ENCODE measurements around the gene DOLPP1. TPM values are rescaled to one million over a fixed set of nuclear protein-coding genes. Genes with fewer than 3 reads are reported as not detected.

The DOLPP1 gene
- polyA plus RNA-seq, 1 of the 3 experiments (the other 2 are of a cell fraction): 19.9 TPM

GRCh38 chr9:129102095-129102525, 21.2 kb downstream of the DOLPP1 start (continued):
- TF ChIP-seq, protein P1, sequence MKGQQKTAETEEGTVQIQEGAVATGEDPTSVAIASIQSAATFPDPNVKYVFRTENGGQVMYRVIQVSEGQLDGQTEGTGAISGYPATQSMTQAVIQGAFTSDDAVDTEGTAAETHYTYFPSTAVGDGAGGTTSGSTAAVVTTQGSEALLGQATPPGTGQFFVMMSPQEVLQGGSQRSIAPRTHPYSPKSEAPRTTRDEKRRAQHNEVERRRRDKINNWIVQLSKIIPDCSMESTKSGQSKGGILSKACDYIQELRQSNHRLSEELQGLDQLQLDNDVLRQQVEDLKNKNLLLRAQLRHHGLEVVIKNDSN (IDR thresholded peaks at IDR 0.05; ENCODE audit: borderline replicate concordance, low read depth): no peak

- no peaks in the 10 kb centered on the region for H3K9me3 ChIP-seq
- H3K4me2 ChIP-seq: no peak overlapping the region
- H3K4me3 ChIP-seq (ENCODE audit: low read depth in 2 of 2, low read length in 1 of 2): no peak overlapping the region
- peaks cover 0 to 23% of the 10 kb centered on the region in 2 experiments for H3K36me3 ChIP-seq (replicated peaks in 1 of 2; ENCODE audit: control insufficient read depth in 1 of 2, insufficient read depth in 2 of 2, low read length in 1 of 2)
- no peaks in the 10 kb centered on the region for H4K20me1 ChIP-seq (ENCODE audit: insufficient read depth)
- no peaks in the 10 kb centered on the region for H3K27me3 ChIP-seq (ENCODE audit: insufficient read depth)
- CTCF ChIA-PET: interaction anchor here (0.6 to 1.6 kb wide), 4 partner anchors 11 to 29 kb away, joined by 3 to 5 read pairs (median 4); no protein-coding TSS in a partner anchor
- POLR2A ChIA-PET: no interaction called here
- DNase-seq: peak; percentile 72
- H3K4me1 ChIP-seq (ENCODE audit: control insufficient read depth in 1 of 2, insufficient read depth in 2 of 2, low read depth in 1 of 2, low read length in 1 of 2): no peaks in the 10 kb centered on the region
- no peaks in the 10 kb centered on the region for H3K9me2 ChIP-seq
- 76% methylated on average over 6 of the region's 14 CpGs for WGBS (ENCODE audit: low lambda C conversion rate)
- no peak for TF ChIP-seq EZH2phosphoT487 (IDR thresholded peaks at IDR 0.05; ENCODE audit: borderline replicate concordance, low read depth)
- peak; percentile 52 for TF ChIP-seq CTCF (IDR thresholded peaks at IDR 0.05)
- TF ChIP-seq EP300 (IDR thresholded peaks at IDR 0.05; ENCODE audit: borderline replicate concordance in 1 of 2, low read depth in 1 of 2, low read length in 1 of 2): no peak
- TF ChIP-seq ELF1 (IDR thresholded peaks at IDR 0.05): no peak
- no peak for TF ChIP-seq MXI1 (IDR thresholded peaks at IDR 0.05; ENCODE audit: low read depth, low read length)
- no peak for TF ChIP-seq POLR2AphosphoS5 (IDR thresholded peaks at IDR 0.05; ENCODE audit: low read depth, low read length)
- no peak for TF ChIP-seq MEF2A (IDR thresholded peaks at IDR 0.05; ENCODE audit: borderline replicate concordance, low read depth)
- TF ChIP-seq, protein P2, sequence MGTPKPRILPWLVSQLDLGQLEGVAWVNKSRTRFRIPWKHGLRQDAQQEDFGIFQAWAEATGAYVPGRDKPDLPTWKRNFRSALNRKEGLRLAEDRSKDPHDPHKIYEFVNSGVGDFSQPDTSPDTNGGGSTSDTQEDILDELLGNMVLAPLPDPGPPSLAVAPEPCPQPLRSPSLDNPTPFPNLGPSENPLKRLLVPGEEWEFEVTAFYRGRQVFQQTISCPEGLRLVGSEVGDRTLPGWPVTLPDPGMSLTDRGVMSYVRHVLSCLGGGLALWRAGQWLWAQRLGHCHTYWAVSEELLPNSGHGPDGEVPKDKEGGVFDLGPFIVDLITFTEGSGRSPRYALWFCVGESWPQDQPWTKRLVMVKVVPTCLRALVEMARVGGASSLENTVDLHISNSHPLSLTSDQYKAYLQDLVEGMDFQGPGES (IDR thresholded peaks at IDR 0.05; ENCODE audit: low read depth, low read length): no peak
- H3K79me2 ChIP-seq (ENCODE audit: insufficient read depth): no peaks in the 10 kb centered on the region
- H3F3A ChIP-seq (replicated peaks; ENCODE audit: insufficient read depth): no peaks in the 10 kb centered on the region
- no peak overlapping the region for H2AFZ ChIP-seq (ENCODE audit: low read depth)
- no peak overlapping the region for H3K27ac ChIP-seq (ENCODE audit: low read depth in 2 of 2, low read length in 1 of 2)
- H3K9ac ChIP-seq: no peak overlapping the region
These were observed 22.1 kb downstream of the DOLPP1 start for GRCh38 chr9:129102791-129103594.

DNA sequence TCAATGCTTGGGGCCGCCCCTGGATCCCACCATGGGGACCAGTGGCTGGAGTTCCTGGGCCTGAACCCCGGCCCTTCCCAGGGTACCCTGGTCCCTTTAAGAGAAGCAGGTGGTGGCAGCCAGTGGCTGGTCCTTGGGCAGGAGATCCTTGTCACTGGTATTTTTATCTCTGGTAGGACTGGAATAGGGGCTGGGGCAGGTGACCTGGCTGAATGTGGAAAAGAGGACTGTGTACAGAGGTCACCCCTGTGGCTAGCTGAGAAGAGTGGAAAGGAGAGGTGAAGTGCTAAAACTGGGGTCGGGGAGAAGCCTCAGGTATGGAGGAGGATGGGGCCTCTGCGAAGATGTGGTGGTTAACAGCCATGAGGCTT, 22.7 kb downstream of the DOLPP1 start:
- DNase-seq: no peak
- POLR2A ChIA-PET: no interaction called here
- H3K9me3 ChIP-seq: no peaks in the 10 kb centered on the region
- H3K4me2 ChIP-seq: no peak overlapping the region
- no peak overlapping the region for H3K4me3 ChIP-seq (ENCODE audit: low read depth in 2 of 2, low read length in 1 of 2)
- TF ChIP-seq NRF1 (IDR thresholded peaks at IDR 0.05; ENCODE audit: low read depth, low read length) (no peak), MAX (IDR thresholded peaks at IDR 0.05; ENCODE audit: low read depth) (no peak), EZH2phosphoT487 (IDR thresholded peaks at IDR 0.05; ENCODE audit: borderline replicate concordance, low read depth) (no peak), ELF1 (IDR thresholded peaks at IDR 0.05) (no peak), FOXM1 (IDR thresholded peaks at IDR 0.05; ENCODE audit: low read depth) (no peak), POLR2AphosphoS5 (IDR thresholded peaks at IDR 0.05; ENCODE audit: low read depth, low read length) (no peak)
- no peaks in the 10 kb centered on the region for H4K20me1 ChIP-seq (ENCODE audit: insufficient read depth)
- H3K9ac ChIP-seq: no peak overlapping the region
- H2AFZ ChIP-seq (ENCODE audit: low read depth): no peak overlapping the region
- H3K27ac ChIP-seq (ENCODE audit: low read depth in 2 of 2, low read length in 1 of 2): no peak overlapping the region
- H3K9me2 ChIP-seq: no peaks in the 10 kb centered on the region
- H3K79me2 ChIP-seq (ENCODE audit: insufficient read depth): peaks cover 4% of the 10 kb centered on the region; the same call in 1 of the 2 replicates
- peaks cover 0 to 18% of the 10 kb centered on the region in 2 experiments for H3K36me3 ChIP-seq (replicated peaks in 1 of 2; ENCODE audit: control insufficient read depth in 1 of 2, insufficient read depth in 2 of 2, low read length in 1 of 2)
- no peaks in the 10 kb centered on the region; a peak in 1 of 4 replicates for H3K4me1 ChIP-seq (ENCODE audit: control insufficient read depth in 1 of 2, insufficient read depth in 2 of 2, low read depth in 1 of 2, low read length in 1 of 2)
- no peaks in the 10 kb centered on the region for H3F3A ChIP-seq (replicated peaks; ENCODE audit: insufficient read depth)
- WGBS (ENCODE audit: low lambda C conversion rate): 96% methylated on average over 4 of the region's 4 CpGs
- no peaks in the 10 kb centered on the region for H3K27me3 ChIP-seq (ENCODE audit: insufficient read depth)
- CTCF ChIA-PET: interaction anchor here (1.1 to 1.6 kb wide), 3 partner anchors 10 to 28 kb away, joined by 4 to 5 read pairs (median 4); no protein-coding TSS in a partner anchor

Data from SK-N-SH (cell line).